Measurements from ENCODE around the gene PATJ. TPM values are rescaled to one million over a fixed set of nuclear protein-coding genes. Genes with fewer than 3 reads are reported as not detected.

The PATJ gene
- total and polyA plus RNA-seq, 2 of the 13 experiments (the other 11 are each of a cell fraction or from before 2014, with no cell fraction given), result 6.2 to 16.8 TPM

- CTCF ChIA-PET (ENCODE audit: low intra/inter-chr PET ratio, low total read pairs), result no interaction called here
- WGBS (ENCODE audit: low lambda C conversion rate), result 60% methylated on average over 3 of the region's 3 CpGs
- H3K9me3 ChIP-seq (ENCODE audit: low read length), result no peaks in the 10 kb centered on the region
- H3K4me1 ChIP-seq (ENCODE audit: insufficient read depth, low read length), result no peaks in the 10 kb centered on the region
- H2AFZ ChIP-seq (ENCODE audit: low read length), result no peak overlapping the region
- in situ Hi-C loops (cut with HindIII; ENCODE audit: extremely low pct_ligation_motif_present, low pct_unique_long_range_greater_than_20kb), result no loop called here
- POLR2A ChIA-PET, result no interaction called here
- no peaks in the 10 kb centered on the region for H3K36me3 ChIP-seq (replicated peaks in 1 of 2; ENCODE audit: control insufficient read depth in 1 of 2, insufficient read depth in 2 of 2, low read length in 2 of 2)
- H3K27ac ChIP-seq (ENCODE audit: extremely low read length, insufficient read depth, low read length), result no peak overlapping the region
- intact Hi-C loops (cut with micrococcal nuclease; ENCODE audit: unreplicated experiment), result no loop called here
- no peaks in the 10 kb centered on the region for H4K20me1 ChIP-seq (ENCODE audit: insufficient read depth, low read length)
- H3K4me2 ChIP-seq (ENCODE audit: low read depth, low read length), result no peak overlapping the region
- DNase-seq (ENCODE audit: low spot score), result no peak
- H3K9ac ChIP-seq (ENCODE audit: insufficient read depth, low read depth, low read length), result no peak overlapping the region
- no peak for ATAC-seq
- H3K27me3 ChIP-seq (ENCODE audit: control insufficient read depth in 1 of 2, insufficient read depth in 2 of 2, low read length in 2 of 2), result no peaks in the 10 kb centered on the region
- BruUV-seq (replicated peaks), result no TSS peak
- no peak overlapping the region for H3K4me3 ChIP-seq (replicated peaks in 1 of 3; ENCODE audit: insufficient read depth in 1 of 3, low read depth in 2 of 3, low read length in 3 of 3)
- H3K79me2 ChIP-seq (ENCODE audit: insufficient read depth, low read length), result no peaks in the 10 kb centered on the region
- FAIRE-seq, result no peak
- TF ChIP-seq NFRKB (IDR thresholded peaks at IDR 0.05), result no peak
- TF ChIP-seq ZNF280D (CRISPR knock-in tag; IDR thresholded peaks at IDR 0.05), result no peak
- no peak for TF ChIP-seq MXD3 (CRISPR knock-in tag; IDR thresholded peaks at IDR 0.05)
- TF ChIP-seq ZNF747 (CRISPR knock-in tag; IDR thresholded peaks at IDR 0.05; ENCODE audit: borderline replicate concordance), result no peak
- TF ChIP-seq HOXA3 (CRISPR knock-in tag; IDR thresholded peaks at IDR 0.05), result no peak
- TF ChIP-seq NFKBIZ (CRISPR knock-in tag; IDR thresholded peaks at IDR 0.05), result no peak
- TF ChIP-seq ZNF20 (CRISPR knock-in tag; IDR thresholded peaks at IDR 0.05), result no peak
- no peak for TF ChIP-seq BRF2 (CRISPR knock-in tag; IDR thresholded peaks at IDR 0.05)
- TF ChIP-seq ZNF205 (CRISPR knock-in tag; IDR thresholded peaks at IDR 0.05), result no peak
- no peak for TF ChIP-seq PHF5A (CRISPR knock-in tag; IDR thresholded peaks at IDR 0.05; ENCODE audit: low read depth, unreplicated experiment)
- no peak for TF ChIP-seq NR2F2 (IDR thresholded peaks at IDR 0.05; ENCODE audit: borderline replicate concordance, low read depth)
- no peak for TF ChIP-seq BCL3 (CRISPR knock-in tag; IDR thresholded peaks at IDR 0.05)
- TF ChIP-seq SP140L (CRISPR knock-in tag; IDR thresholded peaks at IDR 0.05; ENCODE audit: borderline replicate concordance), result no peak
- no peak for TF ChIP-seq RERE (CRISPR knock-in tag; IDR thresholded peaks at IDR 0.05; ENCODE audit: low read depth)
- no peak for TF ChIP-seq ZFP41 (CRISPR knock-in tag; IDR thresholded peaks at IDR 0.05; ENCODE audit: borderline replicate concordance)
Observed at GRCh38 chr1:62058956-62059355, 316.7 kb downstream of the PATJ start.
